Transverse colon (tissue), 4 donors: ENCODE data around the gene GNS.

Source experiments
- CTCF ChIP-seq, 5 experiments: fragments of 200-600 bp in 3 of 5; fragments of 450-650 bp in 2 of 5; sonication (generic) in 3 of 5; IDR thresholded peaks; 1 replicate in 2 of 5; 2 replicates in 3 of 5; pipeline ENCODE4 v1.5.1; 2016 to 2017; ENCODE audit warnings: antibody characterized with exemption in 5 of 5, inconsistent platforms in 3 of 5, mild to moderate bottlenecking in 2 of 5, moderate library complexity in 1 of 5
- EP300 ChIP-seq: sonication (generic); formaldehyde crosslinking; IDR thresholded peaks from one replicate; pipeline ENCODE4 v1.6.1; 2017; ENCODE audit warnings: antibody characterized with exemption, low read depth
- POLR2A ChIP-seq: fragments of 450-650 bp; IDR thresholded peaks from one replicate; pipeline ENCODE4 v1.6.1; 2016; ENCODE audit warnings: antibody characterized with exemption, mild to moderate bottlenecking, moderate library complexity
- POLR2AphosphoS5 ChIP-seq, 3 donors: sonication (generic); formaldehyde crosslinking; IDR thresholded peaks; one replicate each; pipeline ENCODE4 v1.6.1; 2016; ENCODE audit warnings: antibody characterized with exemption in 3 of 3

- TF ChIP-seq CTCF (IDR thresholded peaks at IDR 0.05) (no peak), POLR2AphosphoS5 (IDR thresholded peaks at IDR 0.05) (no peak), POLR2A (no peak), EP300 (no peak)
Observed at GRCh38 chr12:64733857-64734256, 25.3 kb downstream of the GNS start.
